Muscle of back (tissue), 11 donors: ENCODE measurements around the gene COG8. TPM values are rescaled to one million over a fixed set of nuclear protein-coding genes. Genes with fewer than 3 reads are reported as not detected.

Source experiments
- DNase-seq, 3 donors: peaks; one replicate each; pipeline versions ENCODE4 v3.0.0 to v3.0.0-alpha.2; 2013
- polyA plus RNA-seq, 10 donors: library from polyadenylated mRNA; unstranded; fragments of 120-200 nt; gene quantifications; one replicate each; pipeline ENCODE4 v1.2.1, GENCODE V29; 2013; ENCODE audit not compliant: insufficient read length in 10 of 10

COG8 gene
- polyA plus RNA-seq, 10 donors: 19.0 to 23.6 (median 20.8) TPM

- DNase-seq: no peak
Observed at GRCh38 chr16:69350536-69351133, 11.3 kb upstream of the COG8 start.

- no peak for DNase-seq
Observed at GRCh38 chr16:69349536-69349935, 10.2 kb upstream of the COG8 start.

- DNase-seq: no peak
Observed at GRCh38 chr16:69348222-69348621, 8.9 kb upstream of the COG8 start.

GRCh38 chr16:69346683-69347082 lies 7.3 kb upstream of the COG8 start:
- DNase-seq: no peak

- DNase-seq: no peak
Observed at GRCh38 chr16:69345923-69346322, 6.6 kb upstream of the COG8 start.

GRCh38 chr16:69344171-69344570 lies 4.8 kb upstream of the COG8 start:
- DNase-seq: no peak

- no peak for DNase-seq
Observed at GRCh38 chr16:69340095-69340644, 806 bp upstream of the COG8 start.

- no peak for DNase-seq
Observed at GRCh38 chr16:69338557-69339288, 641 bp downstream of the COG8 start.

GRCh38 chr16:69334696-69335095 lies 4.7 kb downstream of the COG8 start:
- DNase-seq: no peak

GRCh38 chr16:69330286-69331109 lies 8.9 kb downstream of the COG8 start, which contains the start of gene PDF:
PDF (minus strand) TSS chr16:69330588; CDS start chr16:69330570, 18 bp downstream.
- peak; percentile 93 to 98 (median 95) for DNase-seq

GRCh38 chr16:69329369-69330285 lies 9.7 kb downstream of the COG8 start:
- DNase-seq: no peak

- DNase-seq: no peak
Observed at GRCh38 chr16:69328854-69329316, 10.5 kb downstream of the COG8 start.

- no peak for DNase-seq
Observed at GRCh38 chr16:69327585-69328310, 11.6 kb downstream of the COG8 start.

GRCh38 chr16:69326172-69326873 lies 13.0 kb downstream of the COG8 start:
- DNase-seq: no peak

- DNase-seq: no peak
Observed at GRCh38 chr16:69325784-69326171, 13.6 kb downstream of the COG8 start.

GRCh38 chr16:69324585-69325253 lies 14.6 kb downstream of the COG8 start:
- DNase-seq: no peak

- DNase-seq: peak in 1 of 3 donors; percentile 35
Observed at GRCh38 chr16:69324013-69324531, 15.3 kb downstream of the COG8 start.

- no peak for DNase-seq
Observed at GRCh38 chr16:69323415-69323814, 15.9 kb downstream of the COG8 start.

- no peak for DNase-seq
Observed at GRCh38 chr16:69322343-69322742, 17.0 kb downstream of the COG8 start.
